HG02610 (cell line): ENCODE measurements around the gene GLIS2.

Source experiments
- ATAC-seq: cut with Tn5 transposase; IDR thresholded peaks from one replicate; pipeline ENCODE4 v1.9.1; 2021; ENCODE audit warnings: mild to moderate bottlenecking, moderate library complexity; ENCODE audit not compliant: unreplicated experiment

The GLIS2 gene

GRCh38 chr16:4367393-4367856 lies 51.6 kb downstream of the GLIS2 start:
- no peak for ATAC-seq

DNA sequence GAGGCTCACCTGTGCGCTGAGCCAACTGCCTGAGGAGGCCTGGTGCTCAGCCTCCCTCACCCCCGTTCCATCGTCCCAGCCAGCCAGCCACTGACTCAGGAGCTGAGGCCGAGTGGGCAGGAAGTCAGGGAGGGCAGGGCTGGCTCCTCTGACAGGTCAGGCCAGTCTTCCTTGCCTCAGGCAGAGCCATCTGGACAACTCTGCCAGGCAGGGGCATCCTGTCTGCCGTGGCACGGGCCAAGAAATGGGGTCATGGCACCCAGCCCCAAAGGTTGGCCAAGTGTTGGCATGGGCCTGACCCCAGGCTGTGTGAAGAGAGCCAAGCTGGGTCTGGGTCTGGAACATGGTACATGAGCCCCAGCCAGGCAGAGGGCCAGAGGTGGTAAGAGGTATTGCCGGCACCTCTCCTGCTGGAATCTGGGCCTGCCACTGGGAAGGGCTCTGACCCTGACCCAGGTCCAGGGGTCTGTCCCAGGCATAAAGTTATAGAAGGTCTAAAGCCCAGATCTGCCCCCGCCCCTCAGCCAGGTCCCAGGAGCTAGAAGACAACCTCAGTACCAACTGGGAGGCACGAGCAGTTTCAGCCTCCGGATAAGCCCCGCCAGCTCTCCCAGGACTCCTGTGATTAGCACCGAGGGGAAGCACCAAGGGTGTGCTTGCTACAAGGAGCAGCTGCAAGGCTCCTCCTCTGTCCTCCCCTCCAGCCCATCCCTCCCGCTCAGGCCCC lies 53.3 kb downstream of the GLIS2 start:
- no peak for ATAC-seq

GRCh38 chr16:4370151-4370550 lies 54.3 kb downstream of the GLIS2 start:
- ATAC-seq = no peak

DNA sequence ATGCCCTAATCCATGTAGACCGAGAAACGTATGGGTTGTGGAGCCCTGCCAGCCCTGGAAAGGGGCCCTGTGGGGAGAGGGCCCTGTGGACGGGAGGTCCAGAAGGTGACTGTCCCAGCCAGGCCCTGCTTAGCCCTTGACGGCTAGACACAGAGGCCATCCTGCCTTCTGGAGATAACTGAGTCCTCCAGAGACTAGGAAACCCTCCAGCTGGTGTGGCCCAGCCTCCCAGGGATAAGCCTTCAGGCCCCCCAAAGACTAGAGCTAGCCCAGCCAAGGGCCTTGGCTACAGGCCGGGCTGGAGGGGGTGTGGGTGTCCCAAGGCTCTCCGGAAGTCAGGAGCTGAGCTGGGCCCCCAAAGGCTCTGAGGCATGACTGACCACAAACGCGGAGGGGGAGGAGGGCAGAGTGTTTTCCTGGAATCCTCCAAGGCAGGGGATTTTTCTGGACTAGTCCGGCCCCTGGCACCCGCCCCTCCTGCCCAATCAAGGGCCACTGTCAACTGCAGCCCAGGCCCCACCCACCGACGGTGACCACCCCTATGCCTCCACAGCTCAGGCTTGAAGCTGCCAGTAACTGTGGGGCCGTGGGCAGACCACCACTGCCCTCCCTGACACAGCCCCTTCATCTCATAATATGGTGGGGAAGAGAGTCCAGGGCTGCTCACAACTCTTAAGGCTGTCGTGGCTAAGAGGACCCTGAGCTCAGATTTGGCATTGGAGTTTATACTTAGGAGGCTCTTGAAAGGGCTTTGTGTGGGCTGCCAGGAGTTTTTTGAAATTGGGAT lies 54.9 kb downstream of the GLIS2 start:
- ATAC-seq = no peak

DNA sequence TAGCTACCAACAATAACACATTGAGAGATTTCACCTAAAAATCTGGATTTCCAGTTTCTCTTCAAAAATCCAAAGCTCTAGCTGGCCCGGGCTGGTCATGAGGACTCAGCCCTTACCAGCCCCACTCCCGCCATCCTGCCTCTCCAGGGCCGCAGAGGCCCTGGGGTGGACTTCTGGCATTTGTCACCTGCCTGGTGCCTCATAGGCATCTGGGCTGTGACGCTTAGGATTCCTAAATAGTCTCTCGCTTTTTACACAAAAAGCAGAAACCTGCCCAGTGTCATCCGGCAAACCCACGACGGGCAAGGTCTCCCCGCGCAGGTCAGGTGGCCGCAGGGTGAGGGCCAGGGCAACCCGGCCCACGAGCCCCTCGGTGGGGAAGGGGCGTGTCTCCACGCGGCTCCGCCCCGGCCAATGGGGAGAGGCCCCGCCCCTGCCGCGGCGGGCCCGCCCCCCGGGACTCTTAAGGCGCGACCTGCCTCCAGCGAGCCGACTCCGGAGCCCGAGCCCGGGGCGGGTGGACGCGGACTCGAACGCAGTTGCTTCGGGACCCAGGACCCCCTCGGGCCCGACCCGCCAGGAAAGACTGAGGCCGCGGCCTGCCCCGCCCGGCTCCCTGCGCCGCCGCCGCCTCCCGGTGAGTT lies 55.6 kb downstream of the GLIS2 start, which contains the start of gene VASN:
TSS of gene VASN (plus strand) at position 492 of the 644 bp plus-strand sequence. CDS start 9,030 bp downstream, outside the sequence.
- ATAC-seq = peak; percentile 48

GRCh38 chr16:4372001-4372577 lies 56.2 kb downstream of the GLIS2 start:
- no peak for ATAC-seq

GRCh38 chr16:4372578-4373355 lies 56.9 kb downstream of the GLIS2 start:
- no peak for ATAC-seq

- no peak for ATAC-seq
Observed at GRCh38 chr16:4373356-4373908, 57.6 kb downstream of the GLIS2 start.

DNA sequence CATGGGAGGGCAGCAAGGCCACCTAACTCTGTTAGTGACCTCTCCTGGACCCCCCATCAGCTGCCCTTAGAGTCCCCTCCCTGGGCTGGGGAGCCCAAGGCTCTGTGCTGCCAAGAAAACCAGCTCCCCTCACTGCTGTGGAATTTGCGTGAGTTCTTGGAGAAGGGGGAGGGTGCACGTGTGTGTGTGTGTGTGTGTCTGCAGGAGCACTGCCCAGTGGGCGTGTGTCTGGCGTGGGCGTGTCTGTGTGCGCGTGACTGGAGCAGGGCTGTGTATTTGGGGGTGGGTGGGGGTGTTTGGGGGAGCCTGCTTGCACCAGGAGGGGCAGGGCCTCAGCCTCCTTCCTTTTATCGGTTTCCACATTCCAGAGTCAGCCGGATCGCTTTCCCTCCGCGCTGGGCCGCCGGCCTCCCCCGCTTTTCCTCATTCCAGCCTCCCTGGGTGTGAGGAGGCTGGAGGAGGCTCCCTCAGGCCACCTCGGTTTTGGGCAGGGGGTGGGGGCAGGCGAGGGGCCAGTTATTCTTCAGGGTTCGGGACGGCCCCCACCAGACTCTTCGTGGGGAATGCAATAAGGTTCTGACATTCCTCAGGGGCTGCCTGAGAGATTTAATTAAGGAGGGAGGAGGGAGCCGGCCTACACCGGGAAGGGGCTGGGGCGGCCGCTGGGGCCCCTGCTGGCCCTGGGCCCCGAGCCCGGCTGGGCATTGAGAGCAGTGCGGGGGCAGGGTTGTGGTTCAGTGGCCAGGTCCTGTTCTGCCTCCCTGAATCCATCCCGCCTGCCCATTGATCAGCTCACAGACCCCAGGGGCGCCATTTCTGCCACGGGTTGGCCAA lies 58.3 kb downstream of the GLIS2 start:
- ATAC-seq = no peak

DNA sequence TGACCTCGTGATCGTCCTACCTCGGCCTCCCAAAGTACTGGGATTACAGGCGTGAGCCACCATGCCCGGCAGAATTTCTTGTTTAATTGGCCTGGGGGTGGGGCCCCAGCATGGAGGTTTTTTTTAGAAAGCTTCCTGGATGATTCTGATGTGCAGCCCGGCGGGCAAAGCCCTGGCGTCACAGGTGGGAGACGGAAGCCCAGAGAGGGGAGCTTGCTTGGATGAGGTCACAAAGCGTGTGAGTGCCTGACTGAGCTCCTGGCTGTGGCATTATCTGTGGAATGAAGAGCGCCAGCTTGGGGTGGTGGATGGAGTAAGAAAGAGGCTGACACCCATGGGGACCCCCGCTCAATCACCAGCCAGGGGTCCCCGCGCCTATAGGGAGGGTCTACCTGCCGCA lies 59.9 kb downstream of the GLIS2 start:
- ATAC-seq = no peak

- ATAC-seq = no peak
Observed at GRCh38 chr16:4376126-4376892, 60.4 kb downstream of the GLIS2 start.

DNA sequence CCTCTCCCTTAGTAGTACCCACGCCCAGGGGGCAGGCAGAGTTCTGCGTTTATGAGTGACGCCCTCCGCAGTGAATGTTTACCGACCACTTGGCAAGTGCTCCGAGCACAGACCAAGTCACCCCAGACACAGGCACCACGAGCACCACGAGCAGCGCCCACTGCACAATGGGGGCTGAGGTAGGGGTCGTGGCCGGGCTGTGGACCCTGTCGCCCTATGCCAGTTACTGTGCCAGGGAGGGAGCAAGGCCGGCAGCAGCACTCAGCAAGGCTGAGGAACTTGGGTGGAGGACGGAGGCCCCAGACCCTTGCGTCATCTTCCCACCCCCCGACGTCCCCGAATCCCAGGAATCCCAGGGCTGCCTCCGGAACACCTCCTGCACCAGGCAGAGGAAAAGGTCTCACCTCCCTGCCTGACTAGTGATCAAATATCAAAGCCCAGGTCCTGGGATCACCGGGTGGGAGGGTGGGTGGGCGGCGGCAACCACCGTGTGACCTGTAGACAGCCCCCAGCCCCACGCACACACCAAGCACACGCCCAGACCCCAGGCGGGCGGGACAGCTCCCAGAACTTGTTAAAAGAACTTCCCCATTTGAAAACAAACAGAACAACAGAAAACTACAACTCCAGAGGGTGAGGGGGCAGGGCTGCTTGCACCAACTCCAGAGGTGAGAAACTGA lies 61.2 kb downstream of the GLIS2 start:
- ATAC-seq = no peak

DNA sequence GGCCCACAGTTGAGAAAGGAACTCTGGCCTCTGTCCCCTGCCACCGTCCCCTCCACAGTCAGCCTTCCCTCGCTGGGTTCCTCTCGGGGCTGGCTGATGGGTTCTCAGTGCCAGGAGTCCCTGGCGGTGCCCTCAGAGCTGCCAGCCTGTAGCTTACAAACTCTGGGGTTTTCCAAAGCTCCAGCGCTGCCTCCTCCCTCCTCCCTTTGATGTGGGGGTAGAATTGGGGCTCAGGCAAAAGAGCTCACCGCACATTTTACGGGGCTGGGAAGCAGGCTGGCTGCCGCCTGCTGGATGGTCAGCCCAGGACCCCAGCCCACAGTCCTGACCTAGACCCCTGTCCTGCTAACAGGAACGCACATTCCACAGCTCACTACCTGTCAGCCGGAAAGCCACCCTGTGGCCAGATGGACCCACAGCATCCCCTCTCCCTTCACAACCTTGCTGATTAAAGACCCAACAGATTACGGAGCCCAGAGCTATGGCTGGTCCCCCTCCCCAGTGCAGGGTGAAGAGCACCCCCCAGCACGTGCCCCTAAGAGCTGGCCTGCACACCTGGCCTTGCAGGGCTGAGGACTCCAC lies 61.8 kb downstream of the GLIS2 start:
- no peak for ATAC-seq

DNA sequence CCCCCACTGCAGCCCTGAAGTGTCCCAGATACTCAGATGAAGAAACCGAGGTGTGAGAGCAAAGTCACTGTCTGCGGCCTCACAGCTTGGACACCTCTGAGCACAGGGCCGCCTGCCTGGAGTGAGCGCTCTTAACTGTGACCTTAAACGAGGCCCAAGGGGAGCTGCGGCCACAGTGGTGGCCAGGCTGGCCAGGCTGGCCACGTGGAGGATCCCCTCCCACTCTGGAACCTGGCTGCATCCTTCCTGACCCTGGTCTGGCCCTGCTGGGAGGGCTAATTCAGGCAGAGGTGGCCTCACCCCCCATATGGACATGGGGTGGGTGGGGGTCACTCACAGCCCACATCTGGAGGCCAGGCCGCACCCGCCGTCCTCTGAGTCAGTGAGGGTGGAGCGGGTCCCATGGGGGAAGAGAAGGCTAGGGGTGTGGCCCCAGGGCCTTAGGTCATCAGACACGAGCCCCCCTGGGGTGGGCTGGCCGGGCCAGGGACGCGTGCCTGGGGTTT lies 62.3 kb downstream of the GLIS2 start:
- ATAC-seq = no peak

- ATAC-seq = no peak
Observed at GRCh38 chr16:4378999-4379690, 63.3 kb downstream of the GLIS2 start.

- ATAC-seq = no peak
Observed at GRCh38 chr16:4380119-4381063, 64.5 kb downstream of the GLIS2 start.
